Measurements from ENCODE around the gene FSD1.
"Not testable (repeated sequence)": the region's sequence is repeated elsewhere in the genome, so short reads cannot be mapped to it uniquely, and the experiment has no call there.

FSD1 gene

DNA sequence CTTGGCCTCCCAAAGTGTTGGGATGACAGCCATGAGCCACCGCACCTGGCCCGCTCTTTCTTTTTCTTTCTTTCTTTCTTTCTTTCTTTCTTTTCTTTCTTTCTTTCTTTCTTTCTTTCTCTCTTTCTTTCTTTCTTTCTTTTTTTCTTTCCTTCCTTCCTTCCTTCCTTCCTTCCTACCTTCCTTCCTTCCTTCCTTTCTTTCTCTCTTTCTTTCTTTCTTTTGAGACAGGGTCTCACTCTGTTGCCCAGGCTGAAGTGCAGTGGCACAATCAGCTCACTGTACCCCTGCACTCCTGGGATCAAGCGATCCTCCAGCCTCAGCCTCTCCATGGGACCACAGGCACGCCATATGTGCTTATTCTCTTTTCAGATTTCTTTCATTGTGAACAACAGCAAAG is 18.3 kb upstream of the FSD1 start:
- not testable (repeated sequence) for DNase-seq

GRCh38 chr19:4288091-4288777 is 16.2 kb upstream of the FSD1 start:
- no peak for DNase-seq

GRCh38 chr19:4291184-4291732 is 13.1 kb upstream of the FSD1 start:
- DNase-seq: no peak

- DNase-seq: no peak
These were observed 11.9 kb upstream of the FSD1 start for GRCh38 chr19:4292515-4292914.

DNA sequence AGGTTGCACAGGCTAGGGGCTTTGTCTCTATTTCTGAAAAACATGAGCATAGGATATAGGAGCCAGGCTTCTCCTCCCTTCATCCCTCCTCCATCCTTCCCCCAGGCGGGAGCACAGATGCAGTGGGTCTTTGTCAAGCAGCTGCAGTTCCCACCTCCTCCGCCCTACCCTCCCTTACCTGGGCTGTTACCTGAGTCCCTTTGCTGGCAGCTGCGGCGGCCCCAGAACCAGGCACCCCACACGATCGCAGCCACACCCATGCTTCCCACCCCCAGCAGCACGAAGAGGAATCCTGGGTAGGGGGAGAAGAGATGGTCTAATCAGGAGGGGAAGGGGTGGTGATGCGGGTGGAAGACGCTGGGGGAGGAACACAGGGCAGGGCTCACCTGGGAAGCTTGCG is 10.0 kb upstream of the FSD1 start:
- DNase-seq: no peak

DNA sequence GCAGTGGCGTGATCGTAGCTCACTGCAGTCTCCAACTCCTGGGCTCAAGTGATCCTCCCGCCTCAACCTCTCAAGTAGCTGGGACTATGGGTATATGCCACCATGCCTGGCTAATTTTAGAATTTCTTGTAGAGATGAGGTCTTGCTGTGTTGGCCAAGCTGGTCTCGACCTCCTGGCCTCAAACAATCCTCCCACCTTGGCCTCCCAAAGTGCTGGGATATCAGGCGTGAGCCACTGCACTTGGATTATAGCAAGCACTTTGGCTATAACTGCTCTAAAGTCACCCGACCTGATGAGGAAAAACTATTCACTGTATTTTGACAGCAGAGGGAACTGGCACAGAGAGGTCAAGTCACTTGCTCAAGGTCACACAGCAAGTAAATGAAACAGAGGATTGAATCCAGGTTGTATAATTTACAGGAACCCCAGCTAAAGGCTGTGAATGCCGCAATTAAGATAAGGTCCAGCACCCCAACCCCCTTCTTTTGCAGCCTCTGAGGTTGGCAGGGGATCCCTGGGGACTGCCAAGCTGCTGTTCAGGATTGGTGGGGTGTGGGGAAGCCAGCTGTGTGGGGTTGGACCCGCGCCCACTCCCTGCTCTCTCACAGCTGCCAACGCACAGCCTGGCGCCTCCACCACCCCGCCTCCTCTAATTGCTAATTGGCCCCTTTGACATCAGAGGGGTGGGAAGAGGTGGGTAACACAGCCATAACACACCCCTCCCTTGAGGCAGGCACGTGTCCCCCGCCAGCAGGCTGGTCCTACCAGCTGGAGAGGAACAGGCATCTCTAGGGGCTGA is 8.2 kb upstream of the FSD1 start:
- DNase-seq: no peak

DNA sequence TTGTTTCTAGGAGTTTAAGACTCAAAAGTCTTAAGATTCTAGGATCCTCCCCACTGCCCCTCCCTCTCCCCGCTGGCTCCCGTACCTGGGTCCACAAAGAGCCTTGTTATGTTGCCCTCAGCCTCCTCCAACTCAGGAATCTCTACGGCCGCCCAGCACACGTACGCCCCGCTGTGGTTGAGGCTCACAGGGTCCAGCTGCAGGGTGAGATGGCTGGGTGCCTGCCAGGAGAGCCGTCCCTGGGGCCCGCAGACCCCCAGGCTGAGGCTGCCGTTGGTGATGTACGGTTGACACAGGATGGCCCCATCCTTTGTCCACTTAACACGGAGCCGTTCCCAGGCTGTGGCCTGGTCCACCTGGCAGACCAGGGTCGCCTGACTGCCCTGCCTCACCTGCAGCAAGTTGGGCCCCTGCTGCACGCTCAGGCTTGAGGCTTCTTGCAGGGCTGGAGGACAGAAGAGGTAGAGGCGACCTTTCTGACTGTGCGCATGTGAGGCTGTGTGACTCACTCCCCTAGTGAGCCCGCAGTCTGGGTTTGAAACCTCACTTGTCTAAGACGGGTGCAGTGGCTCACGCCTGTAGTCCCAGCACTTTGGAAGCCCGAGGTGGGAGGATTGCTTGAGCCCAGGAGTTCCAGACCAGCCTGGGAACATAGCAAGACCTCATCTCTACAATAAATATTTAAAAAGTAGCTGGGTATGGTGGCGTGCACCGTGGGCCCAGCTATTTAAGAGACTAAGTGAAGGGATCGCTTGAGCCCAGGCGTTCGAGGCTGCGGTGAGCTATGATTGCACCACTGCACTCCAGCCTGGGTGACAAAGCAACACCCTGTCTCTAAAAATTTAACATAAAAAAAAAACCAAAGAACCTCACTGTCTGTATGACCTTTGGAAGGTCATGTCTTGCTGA is 6.2 kb upstream of the FSD1 start:
- DNase-seq: no peak

DNA sequence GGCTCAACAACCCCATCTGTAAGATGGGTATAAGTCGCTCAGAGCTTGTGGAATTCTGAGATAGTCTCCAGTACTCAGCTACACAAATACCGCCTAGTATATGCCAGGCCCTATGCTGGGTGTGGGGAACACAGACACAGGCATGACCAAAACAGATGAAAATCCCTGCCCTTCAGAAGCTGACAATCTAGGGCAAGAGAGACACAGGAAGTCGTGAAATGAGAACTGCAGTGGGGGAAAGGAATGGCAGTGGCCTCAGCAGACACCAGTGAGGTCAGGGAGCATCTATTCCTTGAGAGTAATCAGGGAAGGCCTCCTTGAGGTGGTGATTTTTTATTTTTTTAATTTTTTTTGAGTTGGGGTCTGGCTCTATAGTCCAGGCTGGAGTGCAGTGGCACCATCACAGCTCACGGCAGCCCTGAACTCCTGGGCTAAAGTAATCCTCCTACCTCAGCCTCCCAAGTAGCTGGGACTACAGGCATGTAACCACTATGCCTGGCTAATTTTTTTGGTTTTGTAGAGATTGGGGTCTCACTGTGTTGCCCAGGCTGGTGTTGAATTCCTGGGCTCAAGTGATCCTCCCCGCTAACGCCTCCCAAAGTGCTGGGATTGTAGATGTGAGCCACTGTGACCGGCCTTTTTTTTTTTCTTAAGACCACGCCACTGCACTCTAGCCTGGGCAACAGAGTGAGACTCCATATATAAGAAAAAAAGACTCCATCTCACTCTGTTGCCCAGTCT is 5.4 kb upstream of the FSD1 start:
- no peak for DNase-seq

DNA sequence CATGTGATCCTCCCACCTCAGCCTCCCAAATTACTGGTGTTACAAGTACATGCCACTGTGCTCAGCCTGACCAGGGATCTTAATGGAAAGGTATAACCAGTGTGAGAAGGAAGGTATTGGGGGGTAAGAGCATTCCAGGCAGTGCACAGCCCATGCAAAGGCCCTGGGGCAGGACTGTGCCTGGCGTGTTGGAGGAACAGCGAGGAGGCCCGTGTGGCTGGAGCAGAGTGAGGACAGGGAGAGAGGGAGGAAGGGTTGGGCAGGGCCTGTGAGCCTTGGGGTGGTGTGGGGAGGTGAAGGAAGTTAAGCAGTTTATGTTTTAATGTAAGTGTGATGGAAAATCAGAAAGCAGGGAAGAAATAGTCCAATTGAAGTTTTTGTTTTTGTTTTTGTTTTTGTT is 3.8 kb upstream of the FSD1 start:
- no peak for DNase-seq

GRCh38 chr19:4301590-4302242 is 2.7 kb upstream of the FSD1 start:
- peak; percentile 36 for DNase-seq

- DNase-seq: no peak
These were observed 2.2 kb upstream of the FSD1 start, which contains the start of gene TMIGD2 for GRCh38 chr19:4302243-4302640. Gene TMIGD2 (minus strand): TSS chr19:4302389. CDS start chr19:4302385, 4 bp downstream.

DNA sequence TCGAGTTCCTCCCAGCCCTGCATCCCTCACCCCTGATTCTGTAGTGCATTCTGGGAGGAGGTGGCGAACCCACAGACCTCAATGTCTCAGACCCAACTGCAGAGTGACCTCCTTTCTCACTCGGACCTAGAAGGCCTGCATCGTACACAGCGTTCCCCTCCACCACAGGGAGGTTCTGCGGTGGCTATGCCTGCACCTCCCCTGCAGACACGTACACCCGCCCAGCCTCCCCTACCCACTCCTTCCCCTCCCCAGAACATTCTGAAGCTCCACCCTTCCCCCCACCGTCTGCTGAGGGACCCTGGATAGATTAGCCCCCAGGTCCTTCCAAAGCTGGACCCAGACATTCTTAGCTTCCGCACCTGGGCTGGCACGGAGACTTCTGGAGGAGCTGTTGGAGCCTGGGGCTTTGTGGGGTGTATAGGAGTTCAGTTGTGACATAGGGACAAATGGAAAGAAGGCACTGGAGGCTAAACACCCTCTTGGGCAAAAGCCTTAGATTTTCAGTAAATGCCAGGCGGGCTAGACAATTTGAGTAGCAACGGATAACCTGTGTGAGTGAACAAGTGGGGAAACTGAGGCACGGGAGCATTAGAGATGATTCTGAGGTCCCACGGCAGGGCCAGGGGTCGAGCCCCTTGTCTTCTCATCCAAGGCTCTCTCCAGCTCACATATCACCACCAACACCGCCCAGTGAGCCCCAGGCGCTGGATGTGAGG is 420 bp upstream of the FSD1 start:
- DNase-seq: no peak

- DNase-seq: no peak
These were observed 837 bp downstream of the FSD1 start for GRCh38 chr19:4305257-4305612.

- DNase-seq: no peak
These were observed 1.3 kb downstream of the FSD1 start for GRCh38 chr19:4305659-4306058.

GRCh38 chr19:4310247-4311121 is 6.1 kb downstream of the FSD1 start:
- peak; percentile 50 for DNase-seq

GRCh38 chr19:4313847-4314490 is 9.6 kb downstream of the FSD1 start:
- DNase-seq: no peak

DNA sequence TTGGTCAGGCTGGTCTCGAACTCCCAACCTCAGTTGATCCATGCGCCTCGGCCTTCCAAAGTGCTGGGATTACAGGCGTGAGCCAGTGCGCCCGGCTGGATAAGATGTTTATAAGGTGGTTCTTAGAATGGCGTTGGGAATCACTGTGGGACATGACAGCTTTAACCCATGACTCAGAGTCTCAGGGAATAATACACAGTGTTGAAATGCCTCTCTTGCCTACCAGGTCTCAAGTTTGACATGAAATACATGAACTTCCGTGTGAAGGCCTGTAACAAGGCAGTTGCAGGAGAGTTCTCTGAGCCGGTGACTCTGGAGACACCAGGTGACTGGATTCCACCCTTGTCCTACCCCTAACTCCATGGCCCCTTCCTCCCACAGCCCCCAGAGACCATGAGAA is 12.6 kb downstream of the FSD1 start:
- no peak for DNase-seq

DNA sequence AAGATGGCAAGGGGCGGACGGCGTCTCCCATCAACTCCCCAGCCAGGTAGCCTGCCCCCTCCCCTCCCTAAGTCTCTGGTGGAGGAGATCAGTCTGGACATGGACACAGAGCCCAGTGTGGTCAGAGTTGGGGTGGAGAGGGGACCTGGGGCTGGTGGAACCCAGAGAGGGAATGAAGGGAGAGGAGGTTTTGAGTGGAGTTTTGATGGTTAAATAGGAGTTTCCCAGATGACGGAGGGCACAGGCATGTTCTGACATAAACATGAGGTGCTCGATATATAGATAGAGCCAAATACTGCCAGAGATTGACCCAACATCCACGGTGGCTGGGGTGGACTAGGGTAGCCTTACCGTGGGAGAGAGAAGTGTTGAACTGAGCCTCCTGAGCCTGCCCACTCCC is 14.1 kb downstream of the FSD1 start:
- DNase-seq: no peak

- no peak for DNase-seq
These were observed 14.8 kb downstream of the FSD1 start for GRCh38 chr19:4319067-4319718.
